Measurements from ENCODE around the gene TMEM141.
"Not testable (repeated sequence)": the region's sequence is repeated elsewhere in the genome, so short reads cannot be mapped to it uniquely, and the experiment has no call there.

TMEM141 gene

DNA sequence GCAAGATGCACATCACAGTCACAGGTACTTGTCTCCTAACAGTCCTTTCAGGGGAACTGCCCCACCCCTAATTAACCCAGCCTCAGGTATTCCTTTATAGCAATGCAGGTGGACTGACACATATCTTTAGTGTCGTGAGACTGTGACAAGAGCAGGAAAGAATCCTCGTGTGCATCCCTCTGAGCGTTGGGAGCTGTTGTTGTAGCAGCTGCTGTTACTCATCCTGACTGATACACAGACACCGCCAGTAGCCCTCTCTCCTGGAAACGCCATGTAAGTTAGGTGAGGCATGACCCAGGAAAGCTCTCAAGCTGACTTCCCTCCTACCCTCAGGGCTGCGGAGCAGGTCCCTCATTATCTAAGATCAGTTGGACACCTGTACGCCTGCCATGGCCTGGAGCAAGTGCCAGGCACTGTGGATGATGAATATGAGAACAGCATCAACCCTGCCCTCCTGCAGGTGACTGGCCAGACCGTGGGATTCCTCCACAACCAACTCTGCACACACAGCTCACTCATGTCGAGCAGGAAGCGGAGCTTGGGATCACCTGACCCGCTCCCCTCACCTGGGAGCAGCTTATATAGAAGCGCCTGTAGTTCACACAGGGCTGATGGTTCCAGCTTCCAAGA is 16.6 kb upstream of the TMEM141 start:
- no peak for DNase-seq

DNA sequence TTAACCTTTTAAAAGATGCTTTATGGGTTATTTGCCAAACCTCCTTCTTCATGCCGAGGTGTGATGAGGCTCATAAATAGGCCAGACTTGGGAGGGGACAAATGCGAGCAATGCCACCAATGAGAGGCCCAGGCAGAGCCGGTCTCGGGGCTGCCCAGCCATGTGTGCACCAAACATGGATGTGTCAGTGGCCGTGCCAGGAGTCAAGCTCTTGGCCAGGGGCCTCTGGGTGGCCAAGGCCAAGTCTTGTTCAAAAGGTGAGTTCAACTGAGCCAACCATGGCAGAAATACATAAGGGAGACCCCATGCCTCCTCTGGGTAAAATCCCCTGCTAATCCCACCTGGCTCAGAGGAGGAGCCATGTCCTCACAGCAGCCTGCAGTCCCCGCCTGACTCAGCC is 16.0 kb upstream of the TMEM141 start:
- DNase-seq: no peak

GRCh38 chr9:136776947-136777346 is 14.2 kb upstream of the TMEM141 start:
- no peak for DNase-seq

GRCh38 chr9:136777359-136777758 is 13.8 kb upstream of the TMEM141 start:
- DNase-seq: no peak

GRCh38 chr9:136779808-136780207 is 11.3 kb upstream of the TMEM141 start:
- no peak for DNase-seq

DNA sequence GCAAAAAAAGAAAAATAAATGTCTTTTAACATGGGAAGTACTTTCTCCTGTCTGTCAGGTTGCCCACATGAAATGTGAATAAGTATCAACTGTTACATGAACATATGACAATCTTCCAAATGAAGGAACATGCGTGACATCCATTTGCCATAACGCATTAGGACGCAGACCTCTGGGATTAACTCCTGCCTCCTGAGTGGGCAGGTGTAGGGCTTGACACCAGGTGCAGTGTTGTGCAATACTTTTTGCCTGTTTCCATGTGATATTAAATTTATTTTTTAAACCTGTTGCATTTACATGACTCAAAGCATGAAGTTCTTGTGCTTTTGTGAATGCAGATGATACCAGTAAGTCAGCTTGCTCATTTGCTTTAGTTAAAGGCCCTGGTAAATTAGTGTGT is 8.7 kb upstream of the TMEM141 start:
- no peak for DNase-seq

- DNase-seq: no peak
Measured at GRCh38 chr9:136784249-136784996, 6.7 kb upstream of the TMEM141 start.

GRCh38 chr9:136784997-136785361 is 6.2 kb upstream of the TMEM141 start:
- no peak for DNase-seq

- DNase-seq: not testable (repeated sequence)
Measured at GRCh38 chr9:136785565-136786355, 5.4 kb upstream of the TMEM141 start.

- DNase-seq: no peak
Measured at GRCh38 chr9:136786451-136786850, 4.7 kb upstream of the TMEM141 start.

DNA sequence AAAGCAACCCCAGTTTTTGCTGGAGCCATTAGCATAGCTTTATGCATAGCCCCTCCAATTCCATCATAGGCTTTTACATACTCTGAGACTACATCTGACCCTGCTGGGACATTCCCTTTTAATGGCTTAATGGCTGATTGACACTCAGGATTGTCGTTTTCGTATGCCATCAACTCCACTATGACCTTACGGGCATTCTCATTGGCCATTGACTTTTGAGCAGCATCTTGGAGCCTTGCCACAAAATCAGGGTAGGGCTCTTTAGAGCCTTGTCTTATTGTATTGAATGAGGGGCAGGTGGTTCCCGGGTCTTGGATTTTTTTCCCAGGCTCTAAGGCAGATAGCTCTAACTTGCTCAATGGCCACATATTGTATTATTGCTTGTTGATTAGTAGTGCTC is 4.2 kb upstream of the TMEM141 start:
- not testable (repeated sequence) for DNase-seq

DNA sequence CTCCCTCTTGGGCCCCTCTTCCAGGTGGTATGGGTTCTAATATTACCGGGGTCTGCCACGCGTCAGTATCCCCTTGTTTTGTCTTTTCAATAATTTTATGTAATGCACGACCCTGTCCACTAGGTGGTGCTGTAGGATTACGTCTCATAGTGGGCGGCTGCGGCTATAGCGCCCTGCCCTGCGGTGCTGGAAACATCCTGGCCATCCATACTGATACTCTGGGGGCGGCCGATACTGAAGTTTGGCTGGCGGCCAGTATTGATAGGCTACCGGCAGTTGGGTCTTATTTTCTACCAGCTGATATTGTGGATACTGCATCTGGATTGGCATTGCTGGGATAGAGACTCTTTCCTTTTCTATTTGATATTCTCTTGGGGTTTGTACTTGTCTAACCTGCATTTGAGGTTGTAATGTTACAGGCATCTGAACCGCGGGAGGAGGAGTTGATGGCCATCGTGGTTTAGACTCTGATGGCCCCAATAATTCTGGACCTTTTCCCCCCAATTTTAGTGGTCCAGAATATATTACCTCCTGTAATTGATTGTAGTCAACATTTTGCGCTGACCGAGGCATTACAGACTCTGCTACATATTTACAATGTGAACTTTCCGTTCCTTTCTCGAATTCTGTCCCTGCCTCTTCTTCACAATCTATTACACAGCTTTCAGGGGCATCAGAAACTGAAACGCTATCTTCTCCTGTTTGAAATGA is 3.3 kb upstream of the TMEM141 start:
- peak; percentile 45 for DNase-seq

GRCh38 chr9:136788644-136789522 is 2.3 kb upstream of the TMEM141 start:
- not testable (repeated sequence) for DNase-seq

- DNase-seq: no peak
Measured at GRCh38 chr9:136789523-136789937, 1.6 kb upstream of the TMEM141 start.

DNA sequence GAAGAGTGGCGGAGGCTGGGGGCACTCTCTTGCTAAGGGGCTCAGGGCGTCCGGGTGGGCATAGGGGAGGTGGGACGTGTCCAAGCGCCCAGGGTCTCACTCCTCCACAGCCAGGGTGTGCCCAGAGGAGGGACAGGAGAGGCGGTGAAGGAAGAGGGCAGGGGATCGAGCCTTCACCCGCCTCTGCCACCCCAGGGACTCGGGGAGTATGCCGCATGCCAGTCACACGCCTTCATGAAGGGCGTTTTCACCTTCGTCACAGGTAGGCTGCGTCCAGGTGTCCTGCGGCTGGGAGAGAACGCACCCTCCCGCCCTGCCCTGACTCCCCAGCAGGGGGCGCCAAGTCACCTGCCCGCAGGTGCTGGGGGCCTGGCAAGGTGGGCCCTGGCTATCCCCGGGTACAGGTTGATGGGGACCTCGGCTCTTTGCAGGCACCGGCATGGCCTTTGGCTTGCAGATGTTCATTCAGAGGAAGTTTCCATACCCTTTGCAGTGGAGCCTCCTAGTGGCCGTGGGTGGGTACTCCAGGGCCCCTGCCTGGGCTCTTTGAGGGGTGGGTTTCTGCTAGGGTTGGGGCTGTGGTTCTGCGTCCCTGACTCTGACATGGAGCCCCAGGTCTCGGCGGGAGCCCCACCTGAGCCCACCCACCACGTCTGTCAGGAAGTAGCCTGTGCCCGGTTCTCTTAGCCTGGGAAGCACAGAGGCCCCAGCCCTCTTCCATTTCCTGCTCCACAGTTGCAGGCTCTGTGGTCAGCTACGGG is 552 bp downstream of the TMEM141 start:
- peak; percentile 60 for DNase-seq

DNA sequence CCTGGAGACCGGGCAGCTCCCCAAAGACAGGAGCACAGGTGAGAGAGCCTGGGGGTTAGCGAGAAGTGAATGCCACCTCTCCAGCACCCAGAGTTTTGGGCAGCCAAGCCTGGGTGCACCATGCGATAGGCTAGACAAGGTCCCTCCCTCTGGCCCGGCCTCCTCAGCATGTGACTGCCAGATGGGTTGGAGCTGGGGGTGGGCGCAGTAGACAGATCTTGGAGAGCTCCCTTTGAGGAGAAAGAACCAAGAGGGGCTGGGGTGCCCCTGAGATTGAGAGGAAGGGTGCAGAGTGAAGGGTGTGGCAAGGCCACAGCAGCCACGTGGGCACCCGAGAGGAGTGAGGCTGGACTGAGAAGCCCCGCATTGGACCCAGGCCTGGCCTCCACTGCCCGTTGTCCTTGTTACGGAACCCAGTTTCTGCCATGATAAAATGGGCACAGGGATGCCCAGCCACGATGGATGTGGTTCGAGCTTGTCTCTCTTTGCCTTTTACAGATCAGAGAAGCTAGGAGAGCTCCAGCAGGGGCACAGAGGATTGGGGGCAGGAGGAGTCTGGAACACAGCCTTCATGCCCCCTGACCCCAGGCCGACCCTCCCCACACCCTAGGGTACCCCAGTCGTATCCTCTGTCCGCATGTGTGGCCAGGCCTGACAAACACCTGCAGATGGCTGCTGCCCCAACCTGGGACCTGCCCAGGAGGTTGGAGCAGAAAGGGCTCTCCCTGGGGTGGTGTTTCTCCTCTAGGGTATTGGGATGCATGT is 1.4 kb downstream of the TMEM141 start:
- no peak for DNase-seq

DNA sequence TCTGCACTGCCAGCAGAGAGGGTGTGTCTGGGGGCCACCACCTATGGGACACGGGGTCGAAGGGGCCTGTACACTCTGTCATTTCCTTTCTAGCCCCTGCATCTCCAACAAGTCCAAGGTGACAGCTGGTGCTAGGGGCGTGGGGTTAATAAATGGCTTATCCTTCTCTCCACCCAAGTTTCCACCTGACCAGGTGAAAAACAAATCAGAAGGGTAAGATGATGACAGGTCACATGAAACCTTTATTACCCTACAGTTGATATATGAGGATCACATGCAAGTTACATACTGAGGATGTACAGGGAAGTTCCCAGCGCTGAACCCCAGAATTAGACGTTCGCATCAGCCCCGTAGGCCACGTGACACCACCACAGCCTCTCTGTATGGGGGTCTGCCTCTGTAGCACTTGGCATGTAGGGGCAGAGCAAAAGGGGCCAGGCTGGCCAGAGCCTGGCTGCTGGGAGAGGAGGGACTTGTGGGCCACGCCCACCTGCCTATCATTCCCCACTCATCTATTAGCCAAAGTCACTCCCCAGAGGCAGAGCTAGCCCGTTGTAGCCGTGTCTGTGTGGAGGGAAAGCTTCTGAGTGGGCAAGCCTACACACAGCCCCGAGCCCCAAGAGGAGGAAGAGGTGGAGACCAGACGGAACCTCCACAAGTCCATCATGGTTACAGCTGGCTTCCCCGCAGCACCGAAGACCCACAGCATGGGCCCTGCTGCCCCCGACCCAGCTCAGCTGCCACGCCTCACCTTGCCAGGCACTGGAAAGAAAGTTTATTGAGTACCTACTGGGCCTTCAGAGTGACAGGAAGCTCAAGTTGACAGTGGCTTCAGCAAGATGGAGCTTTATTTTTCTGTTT is 2.2 kb downstream of the TMEM141 start:
- peak; percentile 17 for DNase-seq

DNA sequence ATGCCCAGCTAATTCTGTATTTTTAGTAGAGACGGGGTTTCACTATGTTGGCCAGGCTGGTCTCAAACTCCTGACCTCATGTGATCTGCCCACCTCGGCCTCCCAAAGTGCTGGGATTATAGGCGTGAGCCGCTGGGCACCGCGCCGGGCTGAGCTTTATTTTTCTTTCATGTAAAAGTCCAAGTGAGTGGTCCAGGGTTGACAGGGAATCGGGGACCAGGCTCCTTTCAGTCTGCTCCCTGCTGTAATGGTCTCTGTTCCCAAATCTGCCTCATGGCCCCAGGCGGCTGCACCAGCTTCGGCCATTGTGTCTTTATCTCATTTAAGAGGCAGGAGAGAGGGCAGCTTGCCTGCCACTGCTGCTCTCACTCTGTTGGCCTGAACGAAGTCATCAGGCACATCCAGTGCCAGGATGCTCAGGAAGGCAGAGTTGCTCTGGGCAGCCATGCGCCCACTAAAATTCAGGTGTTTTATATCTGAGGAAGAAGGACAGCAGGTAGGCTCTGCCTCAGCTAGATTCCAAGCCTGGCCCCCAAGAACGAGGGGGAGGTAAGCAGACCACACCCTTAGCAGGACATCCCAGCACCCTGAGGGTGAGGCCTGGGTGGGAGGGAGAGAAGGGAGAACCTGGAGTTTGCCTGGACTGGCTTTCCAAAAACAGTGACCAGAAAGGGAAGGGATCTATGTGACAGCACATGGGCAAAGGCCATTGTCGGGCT is 3.3 kb downstream of the TMEM141 start:
- DNase-seq: no peak

DNA sequence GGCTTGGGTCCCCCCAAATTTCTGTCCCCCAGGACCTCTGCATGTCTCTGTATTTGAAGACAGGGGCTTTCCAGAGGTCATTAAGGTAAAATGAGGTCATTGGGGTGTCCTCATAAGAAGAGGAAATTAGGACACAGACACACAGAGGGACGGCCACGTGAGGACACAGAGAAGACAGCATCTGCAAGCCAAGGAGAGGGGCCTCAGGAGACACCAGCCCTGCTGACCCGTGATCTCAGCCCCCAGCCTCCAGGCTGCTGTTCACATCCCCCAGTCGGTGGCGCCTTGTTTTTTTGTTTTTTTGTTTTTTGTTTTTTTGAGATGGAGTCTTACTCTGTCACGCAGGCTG is 3.8 kb downstream of the TMEM141 start:
- DNase-seq: no peak

All from NCI-H2029 (cell line).